Lung (tissue), 12 donors: ENCODE measurements around the gene HS3ST4. TPM values are rescaled to one million over a fixed set of nuclear protein-coding genes. Genes with fewer than 3 reads are reported as not detected.

Source experiments
- ATAC-seq: fragments of 200-7000 bp; cut with Tn5 transposase; one replicate; pipeline ENCODE4 v1.9.1; 2020; ENCODE audit warnings: moderate number of reproducible peaks; ENCODE audit not compliant: insufficient read depth, low FRiP score
- DNase-seq, 3 donors: peaks; one replicate each; pipeline ENCODE4 v3.0.0-alpha.2; 2013 to 2017
- H3K27ac ChIP-seq, 2 donors: one replicate each; pipeline ENCODE4 v1.5.1; 2013; ENCODE audit warnings: mild to moderate bottlenecking in 2 of 2, moderate library complexity in 2 of 2, control low read depth in 1 of 2, inconsistent platforms in 1 of 2, low read depth in 1 of 2, low read length in 1 of 2
- H3K27me3 ChIP-seq, 3 donors: one replicate each; pipeline ENCODE4 v1.5.1; 2013; ENCODE audit warnings: low read length in 2 of 3; ENCODE audit not compliant: control insufficient read depth in 3 of 3, insufficient read depth in 3 of 3
- H3K36me3 ChIP-seq, 4 donors: one replicate each; pipeline ENCODE4 v1.5.1; 2013; ENCODE audit warnings: low read length in 4 of 4, mild to moderate bottlenecking in 1 of 4, moderate library complexity in 1 of 4; ENCODE audit not compliant: control insufficient read depth in 4 of 4, insufficient read depth in 4 of 4
- H3K4me1 ChIP-seq, 5 donors: one replicate each; pipeline ENCODE4 v1.5.1; 2013; ENCODE audit warnings: low read length in 5 of 5, mild to moderate bottlenecking in 2 of 5, moderate library complexity in 1 of 5; ENCODE audit not compliant: control insufficient read depth in 5 of 5, insufficient read depth in 5 of 5
- H3K4me3 ChIP-seq: one replicate; pipeline ENCODE4 v1.5.1; 2013; ENCODE audit warnings: mild to moderate bottlenecking, control low read depth, moderate library complexity
- H3K9ac ChIP-seq, 2 donors: one replicate each; pipeline ENCODE4 v1.5.1; 2013; ENCODE audit warnings: low read length in 2 of 2, control low read depth in 1 of 2; ENCODE audit not compliant: insufficient read depth in 1 of 2
- H3K9me3 ChIP-seq, 4 donors: one replicate each; pipeline ENCODE4 v1.5.1; 2013; ENCODE audit warnings: low read length in 3 of 4, mild to moderate bottlenecking in 1 of 4, moderate library complexity in 1 of 4; ENCODE audit not compliant: control insufficient read depth in 4 of 4, insufficient read depth in 3 of 4
- WGBS, 2 donors: extraction: QIAGEN DNeasy Blood & Tissue Kit; methylation state at CpG; one replicate each; pipeline ENCODE4 v1.1.7; 2013; 5-methylcytosine and 5-hydroxymethylcytosine counted together
- polyA plus RNA-seq, 2 donors: library from polyadenylated mRNA; stranded (reverse); fragments of 200-250 nt; gene quantifications; one replicate each; pipeline ENCODE4 v1.2.1, GENCODE V29; 2013
- total RNA-seq, 2 donors: library from RNA; depleted of rRNA in 1 of 2; stranded (reverse); fragments of >200 nt in 1 of 2; gene quantifications; one replicate each; pipeline ENCODE4 v1.2.1, GENCODE V29; 2014 to 2021
- TF ChIP-seq, protein P1 (sequence below): IDR thresholded peaks from 2 replicates; pipeline ENCODE4 v1.5.1; 2012; ENCODE audit warnings: mild to moderate bottlenecking; ENCODE audit errors: control extremely low read depth, extremely low read depth
- donor health status: control.
- donor health status: control.
- donor health status: Bipolar disorder and iron deficiency.
- donor health status: healthy.
- donor health status: DM: yes; HTN: yes; CAD: no.

HS3ST4 gene
- total and polyA plus RNA-seq, 4 donors, result 0.06 to 0.15 TPM; not detected in 2

DNA sequence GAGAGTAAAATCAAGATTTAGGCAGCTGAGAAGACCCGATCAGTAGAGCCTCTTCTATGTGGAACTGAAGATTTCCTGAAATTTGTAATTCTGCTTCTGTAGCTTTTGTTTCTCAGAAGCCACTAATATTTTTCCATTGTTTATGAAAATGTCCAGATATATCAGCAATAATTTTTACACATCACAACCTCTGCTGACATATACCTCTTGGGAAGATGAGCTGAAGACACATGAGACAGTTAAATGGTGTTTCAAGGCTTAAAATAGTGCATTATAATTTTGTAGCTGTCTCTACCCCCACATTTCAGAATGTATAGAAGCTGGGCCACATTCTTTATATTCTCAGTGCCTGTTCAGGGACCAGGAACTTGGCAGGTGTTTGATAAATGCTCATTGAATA is 320.6 kb downstream of the HS3ST4 start:
- Histone ChIP-seq H3K4me1 (no peaks in the 10 kb centered on the region), H3K27me3 (no peaks in the 10 kb centered on the region), H3K9me3 (peaks cover 0 to 12% (median 4%) of the 10 kb centered on the region in 4 donors), H3K36me3 (no peaks in the 10 kb centered on the region), H3K9ac (no peak overlapping the region), H3K4me3 (no peak overlapping the region), H3K27ac (no peak overlapping the region)
- 84 to 85% methylated on average over 1 of the region's 1 CpG for WGBS, 2 donors
- ATAC-seq (no peak), DNase-seq (no peak)
- TF ChIP-seq, protein P1, sequence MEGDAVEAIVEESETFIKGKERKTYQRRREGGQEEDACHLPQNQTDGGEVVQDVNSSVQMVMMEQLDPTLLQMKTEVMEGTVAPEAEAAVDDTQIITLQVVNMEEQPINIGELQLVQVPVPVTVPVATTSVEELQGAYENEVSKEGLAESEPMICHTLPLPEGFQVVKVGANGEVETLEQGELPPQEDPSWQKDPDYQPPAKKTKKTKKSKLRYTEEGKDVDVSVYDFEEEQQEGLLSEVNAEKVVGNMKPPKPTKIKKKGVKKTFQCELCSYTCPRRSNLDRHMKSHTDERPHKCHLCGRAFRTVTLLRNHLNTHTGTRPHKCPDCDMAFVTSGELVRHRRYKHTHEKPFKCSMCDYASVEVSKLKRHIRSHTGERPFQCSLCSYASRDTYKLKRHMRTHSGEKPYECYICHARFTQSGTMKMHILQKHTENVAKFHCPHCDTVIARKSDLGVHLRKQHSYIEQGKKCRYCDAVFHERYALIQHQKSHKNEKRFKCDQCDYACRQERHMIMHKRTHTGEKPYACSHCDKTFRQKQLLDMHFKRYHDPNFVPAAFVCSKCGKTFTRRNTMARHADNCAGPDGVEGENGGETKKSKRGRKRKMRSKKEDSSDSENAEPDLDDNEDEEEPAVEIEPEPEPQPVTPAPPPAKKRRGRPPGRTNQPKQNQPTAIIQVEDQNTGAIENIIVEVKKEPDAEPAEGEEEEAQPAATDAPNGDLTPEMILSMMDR, result no peak

DNA sequence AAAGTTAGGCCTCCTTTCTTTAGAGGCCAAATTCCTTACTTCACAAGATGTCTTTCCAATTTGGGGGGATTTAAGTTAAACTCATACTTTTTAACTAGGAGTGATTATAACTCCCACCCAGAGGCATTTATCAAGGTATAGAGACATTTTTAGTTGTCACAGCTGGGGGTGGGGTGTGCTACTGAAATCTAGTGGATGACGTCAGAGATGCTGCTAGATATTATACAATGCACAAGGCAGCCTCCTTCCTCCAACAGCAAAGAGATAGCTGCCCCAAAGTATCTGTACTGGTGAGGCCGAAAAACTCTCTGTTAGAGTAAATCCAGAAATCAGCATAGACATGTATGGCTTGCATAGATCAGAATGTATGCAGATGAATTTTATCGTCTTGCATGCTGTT is 324.0 kb downstream of the HS3ST4 start:
- WGBS, 2 donors, result 89 to 92% methylated on average over 3 of the region's 3 CpGs
- Histone ChIP-seq H3K4me3 (no peak overlapping the region), H3K27me3 (no peaks in the 10 kb centered on the region), H3K9me3 (peaks cover 0 to 12% (median 6%) of the 10 kb centered on the region in 4 donors), H3K4me1 (no peaks in the 10 kb centered on the region), H3K36me3 (no peaks in the 10 kb centered on the region), H3K9ac (no peak overlapping the region), H3K27ac (no peak overlapping the region)
- ATAC-seq (no peak), DNase-seq (no peak)
- TF ChIP-seq, protein P1, result no peak

DNA sequence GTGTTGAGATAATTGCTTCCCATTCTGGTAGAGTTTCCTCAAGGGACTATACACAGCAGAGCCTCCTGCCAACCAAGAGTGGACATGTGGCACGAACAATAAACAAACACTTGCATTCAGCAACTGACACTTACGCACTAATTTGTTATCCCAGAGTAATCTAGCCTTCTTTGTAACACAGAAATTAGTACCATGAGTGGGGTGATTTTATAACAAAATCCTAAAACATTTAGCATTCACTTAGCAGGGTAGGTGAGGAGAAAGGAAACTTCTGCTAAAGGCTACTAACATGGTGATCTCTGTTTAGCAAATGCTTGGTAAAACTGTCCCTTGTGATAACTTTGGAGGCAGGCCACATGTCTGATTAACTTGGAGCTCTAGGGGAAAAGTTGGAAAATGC is 325.2 kb downstream of the HS3ST4 start:
- ATAC-seq (no peak), DNase-seq (no peak)
- Histone ChIP-seq H3K27me3 (no peaks in the 10 kb centered on the region), H3K36me3 (no peaks in the 10 kb centered on the region), H3K9ac (no peak overlapping the region), H3K4me3 (no peak overlapping the region), H3K4me1 (no peaks in the 10 kb centered on the region), H3K9me3 (peaks cover 0 to 12% (median 6%) of the 10 kb centered on the region in 4 donors), H3K27ac (no peak overlapping the region)
- 56 to 65% methylated on average over 2 of the region's 2 CpGs for WGBS, 2 donors
- TF ChIP-seq, protein P1, result no peak
